HG02798 (cell line): ENCODE results near the gene ANO6.
"Not testable (repeated sequence)": the region's sequence is repeated elsewhere in the genome, so short reads cannot be mapped to it uniquely, and the experiment has no call there.

Experiments
- ATAC-seq: cut with Tn5 transposase; IDR thresholded peaks from one replicate; pipeline ENCODE4 v1.9.1; 2021; ENCODE audit warnings: mild to moderate bottlenecking; ENCODE audit not compliant: unreplicated experiment, poor library complexity

Gene ANO6

DNA sequence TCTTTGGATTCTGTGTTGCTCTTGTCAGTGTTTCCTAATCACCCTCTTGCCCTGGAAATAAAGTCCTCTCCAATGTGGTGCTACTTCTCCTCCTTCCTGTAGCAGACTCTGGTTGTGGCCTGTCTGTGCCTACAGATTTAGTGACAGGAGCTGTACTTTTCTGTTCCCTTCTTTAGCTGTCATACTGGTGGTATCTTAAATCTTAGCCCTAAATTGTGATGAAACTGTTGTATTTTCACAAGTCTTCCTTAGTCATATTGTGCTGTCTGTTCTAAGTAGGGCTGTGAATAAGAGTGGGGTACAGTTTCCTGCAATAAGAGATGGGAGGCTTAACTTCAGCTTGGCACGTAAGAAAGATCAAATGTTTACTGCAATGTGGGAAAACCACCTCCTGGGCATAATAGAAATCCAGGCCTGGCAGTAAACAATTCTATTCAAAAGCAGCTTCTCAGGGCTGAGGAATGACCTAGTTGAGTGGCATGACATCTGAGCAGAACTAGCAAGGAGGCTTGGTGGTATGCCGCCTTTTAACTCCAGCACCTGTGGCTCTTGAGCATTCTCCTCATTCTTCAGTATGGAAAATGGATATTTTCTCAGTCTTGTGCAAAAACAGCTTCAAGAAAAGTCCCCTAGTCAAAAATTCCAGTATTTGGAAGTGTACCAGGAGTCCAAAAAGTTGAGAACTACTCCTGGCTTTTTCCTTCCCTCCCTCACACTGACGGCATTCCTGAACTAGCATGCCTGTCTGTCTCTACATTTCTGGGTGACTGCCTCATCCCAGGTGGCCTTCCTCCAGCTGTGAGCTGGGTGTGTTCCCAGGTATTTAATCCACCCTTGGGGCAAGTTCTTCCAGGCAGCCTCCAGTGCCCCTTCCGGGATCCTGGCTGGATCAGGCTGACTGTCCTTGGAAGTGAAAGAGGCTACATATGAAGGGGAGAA is 19.5 kb downstream of the ANO6 start:
- peak; percentile 41 for ATAC-seq

DNA sequence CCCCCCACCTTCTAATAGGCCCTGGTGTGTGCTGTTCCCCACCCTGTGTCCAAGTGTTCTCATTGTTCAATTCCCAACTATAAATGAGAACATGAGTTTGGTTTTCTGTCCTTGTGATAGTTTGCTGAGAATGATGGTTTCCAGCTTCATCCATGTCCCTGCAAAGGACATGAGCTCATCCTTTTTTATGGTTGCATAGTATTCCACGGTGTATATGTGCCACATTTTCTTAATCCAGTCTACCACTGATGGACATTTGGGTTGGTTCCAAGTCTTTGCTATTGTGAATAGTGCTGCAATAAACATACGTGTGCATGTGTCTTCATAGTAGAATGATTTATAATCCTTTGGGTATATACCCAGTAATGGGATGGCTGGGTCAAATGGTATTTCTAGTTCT is 20.5 kb downstream of the ANO6 start:
- not testable (repeated sequence) for ATAC-seq

- ATAC-seq: no peak
Measured at GRCh38 chr12:45242180-45242579, 26.3 kb downstream of the ANO6 start.

- ATAC-seq: no peak
Measured at GRCh38 chr12:45243963-45244362, 28.1 kb downstream of the ANO6 start.

- peak; percentile 90 for ATAC-seq
Measured at GRCh38 chr12:45244561-45245343, 28.9 kb downstream of the ANO6 start.

GRCh38 chr12:45246236-45246635 is 30.3 kb downstream of the ANO6 start:
- no peak for ATAC-seq

DNA sequence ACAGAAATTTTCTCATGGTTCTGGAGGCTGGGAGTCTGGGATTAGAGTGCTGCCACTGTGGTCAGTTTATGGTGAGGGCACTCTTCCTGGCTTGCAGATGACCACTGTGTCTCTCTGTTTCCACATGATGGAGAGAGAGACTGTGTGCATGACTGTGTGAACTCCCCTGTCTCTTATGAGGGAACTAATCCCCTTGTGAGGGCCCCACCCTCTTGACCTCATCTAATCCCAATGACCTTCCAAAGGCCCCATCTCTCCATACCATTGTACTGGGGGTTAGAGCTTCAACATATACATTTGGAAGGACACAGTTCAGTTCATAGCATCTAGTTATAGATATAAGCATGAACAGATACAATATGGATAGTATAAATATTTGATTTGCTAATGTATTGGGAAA is 31.7 kb downstream of the ANO6 start:
- ATAC-seq: no peak

DNA sequence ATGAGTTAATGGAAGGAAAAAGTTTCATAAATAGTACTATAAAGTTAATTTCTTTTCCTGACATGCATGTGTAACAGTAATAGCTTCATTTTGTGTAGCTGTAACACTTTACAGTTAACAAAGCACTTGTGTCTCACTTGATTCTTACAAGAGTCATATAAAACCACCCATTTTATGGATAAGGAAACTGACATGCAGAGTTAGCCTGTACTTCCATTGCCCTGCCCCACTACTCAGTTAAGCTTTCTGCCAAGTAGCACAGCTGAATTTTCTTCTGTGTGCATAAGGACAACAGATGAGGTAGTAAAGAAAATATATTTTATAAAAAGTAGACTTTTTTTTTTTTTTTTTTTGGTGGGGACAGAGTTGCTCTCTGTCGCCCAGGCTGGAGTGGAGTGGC is 32.2 kb downstream of the ANO6 start:
- no peak for ATAC-seq

DNA sequence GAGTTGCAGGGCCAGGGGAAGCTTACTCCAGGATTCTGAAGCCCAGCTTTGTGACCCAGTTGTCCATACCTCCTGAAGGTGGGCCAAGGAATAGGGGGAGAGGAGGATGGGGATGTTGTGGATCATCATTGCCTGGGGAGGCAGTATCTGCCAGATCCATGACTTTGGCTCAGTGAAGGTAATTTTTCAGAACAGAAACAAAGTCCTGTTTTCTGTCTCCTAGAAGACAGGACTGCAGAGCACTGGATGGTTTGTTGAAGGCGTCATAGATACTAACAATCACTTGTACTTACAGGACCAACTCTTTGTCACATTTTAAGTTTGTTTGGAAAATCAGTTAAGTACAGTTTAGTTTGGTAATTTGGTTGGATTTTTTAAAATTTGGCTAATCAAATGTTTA is 38.4 kb downstream of the ANO6 start:
- no peak for ATAC-seq

DNA sequence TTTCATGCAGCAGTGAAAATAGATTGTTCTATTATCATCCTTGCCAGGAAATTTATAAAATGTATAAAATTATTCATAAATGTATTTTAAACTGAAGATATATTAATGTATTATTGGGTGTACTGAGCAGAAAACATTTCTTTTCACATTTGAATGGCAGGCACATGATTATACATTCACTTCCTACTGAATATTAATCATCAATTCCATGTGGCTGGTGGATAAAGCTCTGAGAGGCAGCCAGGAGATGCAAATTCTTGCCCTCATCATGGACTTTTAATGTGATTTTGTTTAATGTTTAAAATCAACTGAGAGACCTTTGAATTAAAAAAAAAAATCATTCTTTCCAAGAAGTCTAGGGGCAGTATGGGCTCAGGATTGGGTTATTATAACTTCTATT is 40.8 kb downstream of the ANO6 start:
- ATAC-seq: peak; percentile 1

DNA sequence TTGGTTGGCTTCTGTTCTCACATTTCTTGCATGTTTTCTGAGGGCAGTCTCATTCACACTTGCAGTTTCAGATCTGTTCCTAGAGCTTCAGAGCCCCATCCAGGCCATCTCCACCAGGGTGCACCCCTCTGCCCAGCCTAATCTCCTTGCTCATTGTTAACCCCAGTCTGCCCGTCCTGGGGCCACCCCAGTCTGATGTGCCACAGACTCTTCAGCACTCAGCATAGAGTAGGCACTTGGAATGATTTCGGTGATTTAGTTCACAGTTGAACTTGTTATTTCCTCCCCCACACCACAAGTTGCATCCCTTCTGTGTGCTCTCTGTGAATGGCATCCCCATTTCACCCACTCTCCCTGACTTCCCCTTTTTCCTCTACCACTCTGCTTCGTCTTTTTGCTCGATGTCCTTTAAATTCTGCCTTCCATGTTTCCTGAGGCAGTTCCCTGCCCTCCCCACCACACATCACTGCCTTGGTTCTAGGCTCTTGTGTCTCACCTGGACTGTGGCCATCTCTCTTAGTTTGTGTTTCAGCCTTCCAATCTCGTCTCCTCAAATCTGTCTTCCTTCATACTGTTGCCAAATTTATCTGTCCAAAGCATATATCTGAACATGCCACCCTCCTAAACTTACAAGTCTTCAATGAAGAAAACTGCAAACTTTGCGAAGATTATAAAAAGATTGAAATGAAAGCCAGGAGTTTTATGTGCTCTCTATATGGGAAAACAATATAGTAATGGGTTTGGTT is 41.5 kb downstream of the ANO6 start:
- peak; percentile 95 for ATAC-seq

- ATAC-seq: no peak
Measured at GRCh38 chr12:45259675-45260074, 43.8 kb downstream of the ANO6 start.

GRCh38 chr12:45260104-45260815 is 44.4 kb downstream of the ANO6 start:
- no peak for ATAC-seq

- no peak for ATAC-seq
Measured at GRCh38 chr12:45260854-45261253, 45.0 kb downstream of the ANO6 start.

DNA sequence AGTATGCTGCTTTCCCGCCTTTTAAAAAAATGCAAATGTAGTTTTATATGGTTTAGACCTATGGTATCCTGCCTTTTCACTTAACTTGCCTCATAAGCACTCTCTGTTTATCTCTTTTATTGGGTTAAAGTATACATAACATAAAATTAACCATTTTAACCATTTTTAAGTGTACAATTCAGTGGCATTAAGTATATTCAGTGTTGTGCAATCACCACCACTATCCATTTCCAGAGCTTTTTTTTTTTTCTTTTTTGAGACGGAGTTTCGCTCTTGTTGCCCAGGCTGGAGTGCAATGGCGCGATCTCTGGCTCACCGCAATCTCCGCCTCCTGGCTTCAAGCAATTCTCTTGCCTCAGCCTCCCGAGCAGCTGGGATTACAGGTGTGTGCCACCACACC is 46.3 kb downstream of the ANO6 start:
- ATAC-seq: not testable (repeated sequence)

- no peak for ATAC-seq
Measured at GRCh38 chr12:45263587-45263986, 47.7 kb downstream of the ANO6 start.

DNA sequence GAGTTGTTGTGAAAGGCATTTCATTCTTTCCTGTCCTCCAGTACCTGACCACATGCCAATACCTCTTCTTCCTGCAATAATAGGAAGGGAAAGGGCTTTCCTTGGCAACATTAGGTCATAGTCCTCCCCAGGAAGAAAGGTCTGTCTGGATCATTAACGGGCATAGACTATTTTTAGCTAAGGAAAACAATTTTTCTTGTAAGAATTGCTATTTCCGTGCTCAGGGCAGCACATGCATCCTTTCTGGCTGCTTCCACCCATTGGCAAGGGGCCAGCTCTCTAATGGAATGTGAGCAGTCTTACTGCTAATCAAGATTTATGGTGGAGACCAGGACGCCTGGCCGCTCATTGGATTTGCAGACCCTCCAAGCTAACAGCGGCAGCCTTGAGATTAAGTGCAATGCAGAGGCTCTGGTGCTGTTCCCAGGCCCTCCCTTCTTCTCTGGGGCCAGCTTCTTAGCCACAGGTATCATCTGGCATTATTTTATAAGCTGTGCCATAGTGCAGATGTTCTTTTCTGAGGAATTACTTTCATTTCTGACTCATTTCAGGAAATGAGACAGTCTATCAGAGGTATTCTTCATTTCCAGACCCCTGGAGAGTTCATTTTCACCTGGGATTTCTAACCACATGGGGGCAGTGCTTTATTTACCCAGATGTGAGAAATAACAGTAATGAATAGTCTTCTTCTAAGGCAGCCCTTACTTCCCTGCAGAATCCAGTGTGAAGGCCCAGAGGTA is 52.9 kb downstream of the ANO6 start:
- peak; percentile 61 for ATAC-seq

- no peak for ATAC-seq
Measured at GRCh38 chr12:45269412-45269751, 53.5 kb downstream of the ANO6 start.

GRCh38 chr12:45270951-45271350 is 55.1 kb downstream of the ANO6 start:
- no peak for ATAC-seq
